ENCODE data around the gene BABAM2.

The BABAM2 gene

DNA sequence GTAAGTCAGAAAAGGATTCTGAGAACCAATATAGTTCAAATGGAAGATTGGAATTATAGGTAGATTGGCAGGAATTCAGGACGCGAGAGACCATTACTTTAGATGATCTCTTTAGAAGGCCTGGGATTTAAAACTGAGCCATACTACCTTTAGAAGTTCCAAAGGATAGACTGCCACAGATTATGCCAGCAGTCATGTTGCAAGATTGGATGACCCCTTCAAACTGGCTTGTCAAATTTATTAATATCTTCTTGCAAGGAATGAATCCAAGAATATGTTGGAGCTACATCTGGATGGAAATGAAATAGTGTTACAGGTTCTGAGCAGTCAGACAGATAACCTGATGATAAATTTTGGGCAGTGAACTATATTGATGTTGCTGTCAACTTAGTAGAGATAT is 22.0 kb downstream of the BABAM2 start:
- DNase-seq: no peak

DNA sequence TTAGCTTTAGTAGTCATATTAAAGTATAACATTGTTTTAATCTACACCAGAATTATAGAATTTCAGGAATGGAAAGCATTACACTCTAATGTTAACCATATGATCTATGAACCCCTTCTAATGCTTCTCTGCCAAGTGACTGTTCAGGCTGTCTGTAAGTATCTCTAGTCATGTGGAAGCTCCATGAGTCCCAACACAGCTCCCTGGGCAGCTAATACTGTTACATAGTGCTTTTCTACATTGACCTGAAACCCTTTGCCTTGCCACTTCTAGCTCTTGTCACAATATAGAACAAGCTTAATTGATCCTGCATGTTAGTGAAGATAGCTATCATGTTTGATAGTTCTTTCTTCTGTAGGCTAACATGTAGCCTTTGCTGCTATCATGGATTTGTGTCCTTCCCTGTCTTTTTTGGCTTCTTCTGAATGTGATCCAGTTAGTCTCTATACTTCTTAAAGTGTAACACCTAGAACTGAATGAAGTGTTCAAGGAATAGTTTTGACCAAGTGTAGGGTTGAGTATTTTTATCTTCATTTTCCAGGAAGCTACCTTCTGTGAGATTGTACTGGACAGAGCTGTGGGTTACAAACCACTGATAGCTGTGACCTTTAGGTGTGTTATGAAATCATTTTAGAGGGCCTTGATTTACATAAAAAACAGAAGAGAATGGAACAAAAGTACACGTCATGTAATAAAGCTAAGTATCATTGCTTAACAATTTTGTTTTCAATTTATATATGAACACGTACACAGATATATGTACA is 23.7 kb downstream of the BABAM2 start:
- DNase-seq: no peak

DNA sequence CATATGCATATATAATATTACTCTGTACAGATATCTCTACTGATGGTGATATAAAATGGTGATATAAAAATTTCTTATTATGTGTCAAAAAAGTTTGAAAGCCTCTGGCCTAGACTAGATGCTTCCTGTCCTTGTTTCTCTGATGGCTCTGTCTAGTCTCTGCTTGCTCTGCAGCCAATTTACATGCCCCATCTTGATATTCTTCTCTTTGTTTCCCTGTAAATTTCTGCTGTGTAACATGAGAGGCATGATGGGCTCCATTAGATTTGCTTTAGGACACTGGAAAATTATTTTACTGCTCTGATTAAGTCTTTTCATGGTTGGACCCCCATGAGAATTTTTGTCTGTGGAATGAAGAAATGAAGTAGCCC is 24.3 kb downstream of the BABAM2 start:
- no peak for DNase-seq

DNA sequence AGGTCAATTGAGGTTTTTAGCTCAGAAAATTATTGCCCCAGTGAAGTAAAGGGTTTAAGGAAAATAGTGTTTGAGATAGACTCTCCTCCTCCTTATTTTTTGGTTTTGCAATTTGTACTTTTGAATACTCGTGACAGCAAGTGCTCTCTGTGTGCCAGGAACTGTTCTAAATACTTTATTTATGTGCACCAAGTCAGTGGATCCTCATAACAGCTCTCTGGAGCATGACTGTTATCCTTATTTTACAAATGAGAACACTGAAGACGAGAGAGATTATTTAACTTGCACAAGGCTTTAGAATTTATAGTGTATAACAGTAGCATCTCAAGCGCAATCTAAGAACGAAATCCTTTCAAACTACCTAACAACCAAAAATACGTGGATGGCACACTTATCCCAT is 24.7 kb downstream of the BABAM2 start:
- no peak for DNase-seq

DNA sequence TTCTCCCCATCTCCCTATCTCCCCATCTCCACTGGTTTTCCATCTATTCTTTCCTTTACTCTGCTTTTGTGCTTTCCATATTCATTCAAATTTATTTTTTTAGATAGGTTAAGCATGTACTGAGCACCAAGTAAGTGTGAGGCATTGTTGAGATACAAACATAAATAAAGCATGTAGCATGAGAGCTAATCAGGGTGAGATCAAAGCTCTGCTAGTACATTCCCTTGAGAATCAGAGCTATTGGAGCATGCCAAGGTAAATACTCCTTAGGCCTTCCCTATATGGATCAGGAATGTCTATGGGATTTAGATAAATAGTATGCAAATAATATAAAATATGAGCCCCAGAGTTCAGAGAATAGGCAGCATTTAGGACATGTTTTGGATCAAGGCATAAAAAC is 25.3 kb downstream of the BABAM2 start:
- no peak for DNase-seq

DNA sequence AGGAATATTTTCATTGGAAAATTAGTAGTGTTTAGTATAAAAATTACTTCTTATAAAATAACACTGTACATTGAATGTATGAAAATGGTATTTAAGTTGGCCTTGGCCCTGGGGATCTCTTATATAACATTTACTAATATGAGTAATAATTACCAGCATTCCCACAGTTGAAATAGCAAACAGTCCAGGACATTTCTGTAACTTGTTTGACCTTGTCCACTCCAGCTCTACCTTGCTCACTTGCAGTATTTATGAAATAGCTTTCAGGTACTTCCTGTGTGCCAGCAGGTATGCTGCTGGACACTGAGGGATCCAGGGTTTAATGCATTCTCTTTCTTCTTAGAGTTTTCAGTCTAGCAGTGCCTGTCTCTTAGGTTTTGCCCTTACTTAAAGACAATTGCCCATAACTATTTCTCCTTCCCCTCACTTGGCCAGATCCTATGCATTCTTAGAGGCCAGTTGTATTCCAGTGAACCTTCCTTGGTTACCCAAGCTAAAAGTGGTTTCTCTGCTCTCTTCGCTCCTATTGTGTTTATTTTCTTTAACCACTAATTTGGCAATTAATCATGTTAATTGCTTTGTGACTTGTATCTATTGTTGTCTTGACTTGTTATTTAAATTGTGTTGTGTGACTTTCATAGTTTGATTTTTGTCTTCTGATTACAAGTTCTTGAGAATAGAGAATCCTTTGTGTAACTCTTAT is 25.9 kb downstream of the BABAM2 start:
- no peak for DNase-seq

DNA sequence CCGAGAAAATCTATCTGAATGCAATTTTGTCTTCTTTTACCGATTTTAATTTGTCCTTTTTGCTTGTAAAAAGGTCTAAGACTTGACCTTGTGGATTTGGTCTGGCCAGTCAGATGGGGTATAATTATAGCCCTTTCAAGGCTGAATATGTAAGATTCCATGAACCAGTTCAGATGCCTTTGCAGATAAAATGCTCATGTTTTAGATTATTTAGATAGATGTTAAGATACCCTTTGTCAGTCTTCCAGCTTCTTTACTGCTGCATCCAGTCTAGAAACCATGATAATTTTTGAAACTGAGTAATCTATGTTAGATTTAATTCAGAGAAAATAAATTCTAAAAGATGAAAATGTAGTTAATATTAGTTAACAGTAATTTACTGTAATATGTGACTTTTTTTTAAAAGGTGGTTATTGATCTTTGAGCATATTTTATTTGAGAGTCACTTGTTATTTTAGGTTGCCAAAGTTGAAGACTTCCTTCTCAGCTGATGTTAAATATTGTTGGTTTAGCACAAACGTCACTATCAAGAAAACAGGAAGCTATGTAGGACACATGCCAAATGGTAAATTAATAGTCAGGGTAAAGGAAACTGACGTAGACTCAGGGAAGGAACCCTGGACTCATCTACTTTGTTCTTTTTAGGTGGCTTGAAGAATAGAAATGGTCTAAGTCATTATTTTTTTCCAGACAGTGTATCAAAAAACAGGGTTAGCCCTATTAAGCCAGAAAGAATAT is 29.8 kb downstream of the BABAM2 start:
- no peak for DNase-seq

DNA sequence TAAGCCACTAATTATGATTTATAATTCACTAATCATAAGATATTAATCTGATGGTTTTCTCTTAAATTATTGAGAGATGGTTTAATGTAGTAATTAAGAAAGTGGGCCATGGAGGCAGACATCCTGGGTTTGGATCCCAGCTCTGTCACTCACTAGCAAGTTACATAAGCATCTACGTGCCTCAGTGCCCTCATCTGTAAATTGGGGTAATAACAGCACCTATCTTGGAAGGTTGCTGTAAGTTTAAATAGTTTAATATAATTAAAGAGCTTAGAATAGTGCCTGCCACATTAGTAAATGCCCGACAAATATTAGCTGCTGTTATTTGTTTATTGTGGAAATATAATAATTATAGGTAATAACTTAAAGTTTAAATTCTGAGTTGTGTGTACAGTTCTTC is 30.9 kb downstream of the BABAM2 start:
- no peak for DNase-seq

DNA sequence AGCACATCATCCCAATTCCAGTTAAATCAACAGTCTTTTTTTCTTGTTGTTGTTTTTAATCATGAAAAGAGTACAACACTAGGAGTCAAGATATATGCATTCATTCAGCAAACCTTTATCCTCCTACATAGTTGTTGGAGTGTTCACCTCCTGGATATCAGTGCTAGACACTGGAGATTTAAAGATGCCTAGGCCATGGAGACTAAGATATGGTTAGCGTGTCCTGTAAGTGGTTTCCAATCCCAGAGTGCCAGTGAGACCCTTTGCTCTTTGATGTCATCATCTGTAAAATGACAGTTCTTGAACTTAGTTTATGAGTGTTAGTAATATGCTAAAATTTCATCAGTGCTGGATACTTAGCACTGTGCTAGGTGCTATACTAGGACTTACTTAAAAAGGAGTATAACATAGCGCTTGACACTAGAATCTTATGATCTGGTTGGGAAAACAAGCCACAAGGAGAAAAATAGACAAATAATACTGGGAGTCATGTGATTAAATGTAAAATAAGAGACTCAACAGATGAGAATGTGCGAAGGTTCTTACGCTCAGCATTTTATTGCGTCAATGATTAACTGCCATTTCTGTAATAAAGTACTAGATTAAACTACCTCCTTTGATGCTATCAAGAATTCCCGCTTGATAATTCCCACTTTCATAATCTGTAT is 31.5 kb downstream of the BABAM2 start:
- no peak for DNase-seq

DNA sequence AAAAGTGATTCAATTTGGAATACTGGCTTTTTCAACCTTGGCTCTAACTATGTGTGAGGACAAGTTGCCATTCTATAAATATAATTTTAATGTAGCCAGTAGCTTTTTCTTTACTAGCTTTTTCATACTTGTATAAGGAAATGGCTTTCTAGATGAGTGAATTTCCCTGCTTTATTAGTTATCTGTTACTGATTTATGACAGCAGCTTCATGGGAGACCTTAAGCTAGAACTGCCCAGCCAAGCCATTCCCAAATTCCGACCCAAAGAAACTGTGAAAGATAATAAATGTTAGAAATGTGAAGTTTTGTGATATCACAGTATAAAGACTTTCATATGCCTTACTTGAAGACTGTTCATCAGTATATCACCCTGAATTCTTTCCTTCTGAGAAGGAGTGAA is 32.3 kb downstream of the BABAM2 start:
- DNase-seq: no peak

DNA sequence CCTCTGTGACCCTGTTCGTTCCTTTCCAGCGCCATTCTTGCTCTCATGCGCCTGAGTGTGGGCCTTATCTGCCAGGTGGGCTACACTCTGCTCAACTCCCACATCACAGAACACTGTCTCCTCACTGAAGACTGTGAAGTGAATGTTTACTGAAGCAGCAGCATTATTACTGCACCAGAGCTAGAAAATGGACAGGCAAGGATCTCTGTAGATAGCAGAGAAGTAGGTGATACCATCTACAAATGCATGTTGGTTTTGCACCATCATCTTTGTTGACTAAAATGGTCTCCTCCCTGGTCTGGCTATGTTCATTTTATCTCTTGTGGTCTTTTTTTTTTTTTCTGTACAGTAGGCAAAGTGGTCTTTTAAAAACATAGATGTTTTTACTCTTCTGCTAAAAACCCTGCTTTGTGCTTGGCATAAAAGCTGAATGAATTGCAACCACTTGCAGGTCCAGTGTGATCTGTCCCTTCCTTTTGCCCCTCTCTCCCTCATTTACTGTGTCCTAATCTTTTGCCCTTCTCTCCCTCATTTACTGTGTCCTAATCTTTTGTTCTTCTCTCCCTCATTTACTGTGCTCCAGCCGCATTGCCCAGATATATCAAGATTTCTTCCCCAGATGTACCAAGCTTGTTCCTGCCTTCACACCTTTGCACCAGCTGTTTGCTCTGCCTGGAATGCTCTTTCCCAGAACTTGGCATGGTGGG is 35.4 kb downstream of the BABAM2 start:
- no peak for DNase-seq

DNA sequence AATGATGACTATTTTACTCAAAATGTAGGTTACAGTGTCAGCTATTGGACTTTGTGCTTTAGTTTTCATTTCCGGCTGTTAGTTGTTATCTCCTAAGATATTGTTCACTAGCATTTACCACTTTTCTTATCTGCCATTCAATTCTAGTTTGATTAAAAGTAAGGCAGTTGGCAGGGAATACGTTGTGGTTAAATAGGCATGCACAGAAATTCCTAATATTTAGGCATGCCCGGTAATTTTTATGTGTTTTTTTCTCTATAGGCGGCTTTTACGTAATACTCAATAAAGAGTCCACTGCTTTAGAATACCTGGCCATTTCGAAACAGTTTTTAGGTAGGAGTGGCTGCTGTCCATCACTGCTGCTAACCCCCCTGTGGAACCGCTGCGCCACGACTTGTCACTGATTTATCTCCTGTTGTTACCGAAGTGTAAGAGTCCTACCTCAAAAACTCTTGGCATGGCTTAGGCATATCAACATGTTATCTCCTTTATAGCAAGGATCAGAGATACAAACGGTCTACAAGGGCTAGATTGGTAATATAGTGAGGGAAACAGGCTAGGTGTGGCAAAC is 39.5 kb downstream of the BABAM2 start:
- no peak for DNase-seq

DNA sequence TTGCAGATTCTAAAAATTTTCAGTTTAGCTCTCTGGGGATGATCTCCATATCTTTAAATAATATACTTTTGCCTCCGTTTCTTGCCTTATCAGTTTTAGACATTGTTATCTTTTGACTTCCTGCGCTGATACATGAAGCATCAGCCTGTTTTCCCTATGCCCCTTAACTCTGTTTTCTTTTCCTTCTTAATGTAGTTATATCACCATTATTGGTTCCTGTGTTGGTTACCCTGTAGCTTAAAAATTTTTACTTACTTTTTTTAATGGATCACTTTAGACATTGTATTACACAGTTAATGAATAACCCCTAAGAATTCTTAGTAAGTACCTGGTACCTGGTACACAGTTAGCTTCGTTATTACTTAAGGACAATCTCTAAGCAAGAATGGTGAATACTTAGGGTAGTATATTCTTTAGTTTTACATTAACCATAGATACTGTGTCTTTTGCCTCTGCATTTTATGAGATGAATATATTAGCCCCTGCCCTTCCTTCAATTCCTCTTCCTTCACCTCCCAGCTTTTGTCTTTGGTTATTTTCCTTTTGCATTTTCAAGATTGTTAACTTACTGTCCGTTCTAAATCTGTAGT is 40.9 kb downstream of the BABAM2 start:
- no peak for DNase-seq

DNA sequence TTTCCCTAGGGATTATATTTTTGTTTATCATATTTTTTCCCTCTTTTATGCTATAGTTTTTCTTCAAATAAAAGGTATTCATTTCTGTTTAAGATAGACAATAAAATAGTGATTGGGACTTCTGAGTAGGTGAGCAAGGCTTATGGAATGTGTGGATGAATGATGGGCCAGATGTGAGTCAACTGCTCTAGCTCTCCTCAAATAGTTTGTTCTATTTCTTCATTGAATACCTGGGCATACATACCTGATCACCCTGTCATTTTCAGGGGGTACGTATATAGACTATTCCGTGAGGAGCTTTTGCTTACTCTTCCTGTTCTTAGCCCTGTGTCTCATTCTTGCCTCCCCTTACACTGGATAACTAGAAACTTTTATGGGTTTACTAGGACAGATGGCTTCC is 41.9 kb downstream of the BABAM2 start:
- DNase-seq: no peak

DNA sequence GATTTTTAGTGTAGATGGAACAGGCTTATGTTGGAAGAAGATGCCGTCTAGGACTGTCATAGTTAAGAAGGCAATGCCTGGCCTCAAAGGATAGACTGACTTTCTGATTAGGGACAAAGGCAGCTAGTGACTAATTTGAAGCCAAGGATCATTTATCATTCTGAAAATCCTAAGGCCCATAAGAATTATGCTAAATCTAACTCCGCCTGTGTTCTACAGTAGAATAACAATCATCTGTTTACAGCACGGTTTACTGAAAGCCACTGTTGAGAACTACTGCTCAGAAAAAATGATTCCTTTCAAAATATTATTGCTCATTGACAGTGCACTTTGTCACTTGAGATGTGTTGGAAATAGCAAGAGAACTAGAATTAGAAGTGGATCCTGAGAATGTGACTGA is 44.5 kb downstream of the BABAM2 start:
- no peak for DNase-seq

DNA sequence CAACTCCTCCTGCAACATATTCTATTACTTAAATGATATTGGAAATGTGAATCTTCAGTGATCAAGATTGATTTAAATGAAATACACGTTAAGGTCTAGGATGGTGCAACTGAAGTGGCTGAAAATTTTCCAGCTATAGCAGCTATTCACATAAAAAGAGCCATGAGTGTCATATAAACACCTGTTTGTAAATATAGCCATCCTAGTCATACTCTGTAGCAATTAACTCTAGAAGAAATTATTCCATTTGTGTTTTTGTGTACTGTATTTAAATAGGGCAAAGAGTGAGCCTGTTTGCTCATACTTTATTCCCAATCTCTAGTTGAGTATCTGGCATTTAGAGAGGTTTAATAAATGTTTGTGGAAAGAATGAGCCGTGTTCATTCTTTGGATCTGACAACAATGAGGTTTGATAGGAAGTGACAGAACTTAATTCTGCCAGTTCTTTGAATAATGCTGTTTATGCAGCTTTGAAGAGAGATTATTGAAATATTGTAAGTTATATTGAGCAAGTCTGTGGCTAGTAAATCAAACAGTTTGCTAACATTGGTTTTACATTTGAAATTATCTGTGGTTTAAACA is 49.7 kb downstream of the BABAM2 start:
- no peak for DNase-seq

DNA sequence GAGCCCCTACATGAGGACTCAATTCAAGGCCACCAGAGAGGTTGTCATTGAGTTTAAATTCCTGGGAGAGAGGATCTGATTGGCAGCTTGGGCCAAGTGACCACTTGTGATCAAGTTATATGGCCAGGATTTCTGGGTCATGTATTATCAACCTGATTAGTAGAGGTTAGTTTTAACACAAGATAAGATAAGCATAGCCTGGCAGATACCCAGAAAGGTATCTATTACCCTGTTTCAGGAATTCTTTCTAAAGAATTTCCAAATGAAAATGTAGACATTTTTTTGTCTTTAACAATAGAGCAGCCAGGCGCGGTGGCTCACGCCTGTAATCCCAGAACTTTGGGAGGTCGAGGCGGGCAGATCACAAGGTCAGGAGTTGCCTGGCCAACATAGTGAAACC is 50.5 kb downstream of the BABAM2 start:
- no peak for DNase-seq

DNA sequence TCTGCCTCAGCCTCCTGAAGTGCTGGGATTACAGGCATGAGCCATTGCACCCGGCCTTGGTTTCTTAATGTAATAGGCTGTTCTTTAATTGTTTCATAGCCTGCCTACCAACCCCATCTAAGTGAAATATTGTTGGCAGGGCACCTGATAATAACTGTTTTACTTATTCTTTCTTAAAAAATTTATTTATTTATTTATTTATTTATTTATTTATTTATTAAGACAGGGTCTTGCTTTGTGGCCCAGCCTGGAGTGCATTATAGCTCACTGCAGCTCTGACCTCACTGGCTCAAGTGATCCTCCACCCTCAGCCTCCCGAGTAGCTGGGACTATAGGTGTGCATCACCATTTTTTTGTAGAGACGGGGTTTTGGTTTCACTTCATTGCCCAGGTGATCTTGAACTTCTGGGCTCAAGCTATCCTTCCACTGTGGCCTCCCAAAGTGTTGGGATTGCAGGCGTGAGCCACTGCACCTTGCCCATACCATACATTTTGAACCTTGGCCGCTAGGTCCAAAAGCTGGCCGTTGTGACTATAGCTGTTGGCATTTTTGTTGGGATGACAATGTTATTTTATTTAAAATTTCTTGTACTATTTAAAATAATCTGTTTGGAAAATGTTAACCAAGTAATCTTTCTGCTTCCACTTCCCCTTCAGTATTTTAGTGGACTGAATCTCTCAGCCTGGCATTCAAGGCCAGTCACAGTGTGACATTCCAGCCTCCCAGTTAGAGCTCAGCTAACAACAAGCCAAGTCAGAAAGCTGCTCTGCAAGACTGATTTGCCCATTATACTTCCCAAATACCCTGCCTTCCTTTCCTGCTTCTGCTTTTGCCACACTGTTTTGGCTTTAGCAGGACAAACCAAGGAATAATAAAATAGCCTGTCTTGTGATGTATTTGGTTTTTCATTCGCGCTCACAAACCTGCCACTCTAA is 52.4 kb downstream of the BABAM2 start:
- no peak for DNase-seq

DNA sequence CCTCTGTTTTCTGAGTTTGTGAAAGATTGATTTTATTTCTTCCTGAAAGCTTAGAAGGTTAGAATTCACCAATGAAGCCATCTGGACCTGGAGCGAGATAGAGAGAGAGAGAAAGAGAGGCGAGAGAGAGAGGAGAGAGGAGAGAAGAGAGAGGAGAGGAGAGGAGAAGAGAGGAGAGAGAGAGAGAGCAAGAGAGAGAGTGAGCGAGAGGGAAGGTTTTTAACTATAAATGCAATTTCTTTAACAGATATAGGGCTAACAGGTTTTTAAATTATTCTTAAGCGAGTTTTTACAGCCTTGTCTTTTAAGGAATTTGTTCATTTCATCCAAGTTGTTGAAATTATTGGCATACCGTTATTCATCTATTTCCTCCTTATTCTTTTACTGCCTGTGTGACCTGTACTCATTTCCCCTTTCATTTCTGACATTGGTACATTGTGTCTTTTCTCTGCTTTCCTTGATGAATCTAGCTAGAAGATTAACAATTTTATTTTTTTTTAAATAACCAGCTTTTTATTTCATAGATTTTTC is 56.1 kb downstream of the BABAM2 start:
- no peak for DNase-seq

DNA sequence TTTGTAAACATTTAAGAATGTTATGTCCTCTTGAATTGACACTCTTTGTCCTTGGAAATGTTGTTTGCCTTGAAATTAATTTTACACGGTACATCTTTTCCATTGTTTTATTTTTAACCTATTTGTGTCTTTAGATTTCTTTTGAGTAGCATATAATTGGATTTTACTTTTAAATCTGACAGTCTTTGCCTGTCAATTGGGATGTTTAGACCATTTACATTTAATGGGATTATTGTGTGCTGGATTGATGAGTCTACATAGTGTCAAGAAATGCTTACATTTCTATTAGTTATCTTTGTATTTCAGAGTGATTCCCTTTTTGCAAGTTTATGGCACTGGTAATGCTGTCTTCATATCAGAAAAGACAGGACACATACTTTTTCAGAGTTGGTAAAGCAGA is 61.5 kb downstream of the BABAM2 start:
- DNase-seq: no peak

Measured in activated CD4-positive, CD25-positive, alpha-beta regulatory T cell (primary cell).